ENCODE results near the gene PPP2R2B.

PPP2R2B gene

DNA sequence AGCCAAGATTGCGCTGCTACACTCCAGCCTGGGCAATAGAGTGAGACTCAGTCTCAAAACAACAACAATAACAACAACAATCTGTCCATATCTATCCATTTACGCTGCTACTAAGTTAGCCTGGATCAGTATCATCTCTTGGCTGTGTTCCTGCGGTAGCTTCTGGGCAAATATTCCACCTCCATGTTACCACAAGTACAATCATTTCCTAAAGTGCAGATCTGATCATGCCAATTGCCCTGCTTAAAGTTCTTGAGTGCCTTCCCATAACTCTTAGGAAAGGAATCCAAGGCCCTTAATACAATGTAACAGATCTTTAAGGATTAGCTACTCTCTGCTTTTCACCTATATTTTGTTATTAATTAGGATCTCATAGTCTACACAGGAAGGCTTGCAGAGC lies 15.4 kb upstream of the PPP2R2B start:
- Histone ChIP-seq H3K36me3 (ENCODE audit: control insufficient read depth, insufficient read depth, low read length) (no peaks in the 10 kb centered on the region), H3K4me3 (ENCODE audit: low read depth, low read length) (no peak overlapping the region), H3K79me2 (no peaks in the 10 kb centered on the region), H3K27me3 (ENCODE audit: control insufficient read depth, insufficient read depth, low read length) (no peaks in the 10 kb centered on the region), H3K4me1 (no peaks in the 10 kb centered on the region), H2AFZ (no peak overlapping the region), H3K9me3 (ENCODE audit: control insufficient read depth, low read length) (no peaks in the 10 kb centered on the region), H3K9ac (no peak overlapping the region), H3K27ac (no peak overlapping the region), H3K4me2 (ENCODE audit: low read length) (no peak overlapping the region)
- TF ChIP-seq, protein P1, sequence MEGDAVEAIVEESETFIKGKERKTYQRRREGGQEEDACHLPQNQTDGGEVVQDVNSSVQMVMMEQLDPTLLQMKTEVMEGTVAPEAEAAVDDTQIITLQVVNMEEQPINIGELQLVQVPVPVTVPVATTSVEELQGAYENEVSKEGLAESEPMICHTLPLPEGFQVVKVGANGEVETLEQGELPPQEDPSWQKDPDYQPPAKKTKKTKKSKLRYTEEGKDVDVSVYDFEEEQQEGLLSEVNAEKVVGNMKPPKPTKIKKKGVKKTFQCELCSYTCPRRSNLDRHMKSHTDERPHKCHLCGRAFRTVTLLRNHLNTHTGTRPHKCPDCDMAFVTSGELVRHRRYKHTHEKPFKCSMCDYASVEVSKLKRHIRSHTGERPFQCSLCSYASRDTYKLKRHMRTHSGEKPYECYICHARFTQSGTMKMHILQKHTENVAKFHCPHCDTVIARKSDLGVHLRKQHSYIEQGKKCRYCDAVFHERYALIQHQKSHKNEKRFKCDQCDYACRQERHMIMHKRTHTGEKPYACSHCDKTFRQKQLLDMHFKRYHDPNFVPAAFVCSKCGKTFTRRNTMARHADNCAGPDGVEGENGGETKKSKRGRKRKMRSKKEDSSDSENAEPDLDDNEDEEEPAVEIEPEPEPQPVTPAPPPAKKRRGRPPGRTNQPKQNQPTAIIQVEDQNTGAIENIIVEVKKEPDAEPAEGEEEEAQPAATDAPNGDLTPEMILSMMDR (IDR thresholded peaks at IDR 0.05): no peak

DNA sequence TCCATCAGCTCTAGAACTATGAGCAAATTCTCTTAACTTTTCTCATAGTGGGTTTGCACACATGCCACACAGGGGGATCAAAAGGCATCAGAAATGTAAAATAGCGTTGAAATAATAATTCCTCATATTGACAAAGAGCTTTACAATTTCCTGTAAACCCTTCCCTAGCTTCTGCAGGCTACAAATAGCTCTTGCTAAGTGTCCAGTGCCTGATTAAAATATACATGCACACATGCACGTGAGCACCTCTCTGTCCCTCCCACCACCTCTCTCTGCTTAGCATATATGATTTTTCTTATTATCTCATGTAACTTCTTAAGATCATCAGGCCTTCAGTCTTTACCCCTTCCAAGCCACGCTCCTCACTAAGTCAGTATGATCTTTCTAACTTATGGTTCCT lies 13.7 kb upstream of the PPP2R2B start:
- TF ChIP-seq, protein P1 (IDR thresholded peaks at IDR 0.05): no peak
- Histone ChIP-seq H3K27me3 (ENCODE audit: control insufficient read depth, insufficient read depth, low read length) (no peaks in the 10 kb centered on the region), H3K9me3 (ENCODE audit: control insufficient read depth, low read length) (no peaks in the 10 kb centered on the region), H2AFZ (no peak overlapping the region), H3K79me2 (no peaks in the 10 kb centered on the region), H3K4me1 (no peaks in the 10 kb centered on the region), H3K36me3 (ENCODE audit: control insufficient read depth, insufficient read depth, low read length) (no peaks in the 10 kb centered on the region), H3K4me2 (ENCODE audit: low read length) (no peak overlapping the region), H3K9ac (no peak overlapping the region), H3K27ac (no peak overlapping the region), H3K4me3 (ENCODE audit: low read depth, low read length) (no peak overlapping the region)

DNA sequence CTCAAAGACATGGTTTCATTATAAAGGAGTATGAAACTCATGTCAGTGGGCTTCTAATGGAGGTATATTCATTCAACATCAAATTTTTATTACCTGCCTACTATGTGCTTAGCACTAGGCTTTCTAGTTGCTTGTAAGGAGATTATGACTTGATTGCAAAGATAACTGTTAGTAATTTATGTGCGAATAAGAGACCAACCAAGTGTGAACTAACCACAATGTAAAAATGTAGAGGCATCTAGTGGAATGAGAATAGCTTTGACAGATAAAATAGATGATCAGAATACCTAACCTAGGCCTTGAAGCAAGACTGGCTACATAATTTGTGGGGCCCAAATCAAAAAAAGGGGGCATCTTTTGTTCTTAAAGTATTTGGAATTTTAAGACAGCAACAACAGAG lies 13.0 kb upstream of the PPP2R2B start:
- no peaks in the 10 kb centered on the region for H3K9me3 ChIP-seq (ENCODE audit: control insufficient read depth, low read length)
- no peaks in the 10 kb centered on the region for H3K27me3 ChIP-seq (ENCODE audit: control insufficient read depth, insufficient read depth, low read length)
- H3K27ac ChIP-seq: no peak overlapping the region
- H3K36me3 ChIP-seq (ENCODE audit: control insufficient read depth, insufficient read depth, low read length): no peaks in the 10 kb centered on the region
- H3K4me1 ChIP-seq: no peaks in the 10 kb centered on the region
- no peak overlapping the region for H3K9ac ChIP-seq
- TF ChIP-seq, protein P1 (IDR thresholded peaks at IDR 0.05): no peak
- H3K4me2 ChIP-seq (ENCODE audit: low read length): no peak overlapping the region
- H2AFZ ChIP-seq: no peak overlapping the region
- no peak overlapping the region for H3K4me3 ChIP-seq (ENCODE audit: low read depth, low read length)
- H3K79me2 ChIP-seq: no peaks in the 10 kb centered on the region

DNA sequence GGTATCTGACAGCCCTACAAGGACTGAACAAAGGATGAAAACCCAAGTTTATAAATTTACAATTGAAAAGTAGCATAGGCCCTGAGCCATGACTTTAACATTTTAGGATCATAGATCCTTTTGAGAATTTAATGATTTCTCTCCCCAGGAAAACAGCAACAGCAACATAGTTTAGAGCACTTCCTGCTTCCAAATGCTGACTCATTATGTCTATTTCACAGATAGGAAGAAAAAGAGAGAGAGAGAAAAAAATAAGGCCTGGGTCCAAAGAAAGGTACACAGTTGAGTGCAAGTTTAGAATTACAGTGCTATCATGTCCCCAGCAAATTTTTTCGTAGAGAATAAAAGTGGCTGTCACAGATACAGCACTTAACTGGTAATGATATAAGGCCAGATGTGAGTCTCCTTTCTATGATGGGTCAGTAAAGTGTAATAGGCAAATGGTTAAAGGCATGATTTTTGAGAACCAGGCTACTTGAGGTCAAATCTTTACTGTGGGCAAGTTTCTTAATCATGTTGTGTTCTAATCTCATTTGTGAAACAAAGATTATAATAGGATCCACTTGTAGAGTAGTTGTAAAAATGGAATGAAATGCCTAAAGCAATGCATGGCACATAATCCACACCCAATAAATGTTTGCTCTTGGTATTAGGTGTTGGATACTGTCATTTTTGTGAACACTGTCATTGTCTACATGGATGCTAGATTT lies 12.3 kb upstream of the PPP2R2B start:
- H3K27me3 ChIP-seq (ENCODE audit: control insufficient read depth, insufficient read depth, low read length): no peaks in the 10 kb centered on the region
- TF ChIP-seq, protein P1 (IDR thresholded peaks at IDR 0.05): no peak
- H3K4me3 ChIP-seq (ENCODE audit: low read depth, low read length): no peak overlapping the region
- H3K9me3 ChIP-seq (ENCODE audit: control insufficient read depth, low read length): no peaks in the 10 kb centered on the region
- H3K79me2 ChIP-seq: no peaks in the 10 kb centered on the region
- peak overlapping the region; percentile 17 for H2AFZ ChIP-seq
- no peaks in the 10 kb centered on the region for H3K4me1 ChIP-seq
- no peak overlapping the region for H3K9ac ChIP-seq
- no peaks in the 10 kb centered on the region for H3K36me3 ChIP-seq (ENCODE audit: control insufficient read depth, insufficient read depth, low read length)
- H3K27ac ChIP-seq: no peak overlapping the region
- H3K4me2 ChIP-seq (ENCODE audit: low read length): no peak overlapping the region

DNA sequence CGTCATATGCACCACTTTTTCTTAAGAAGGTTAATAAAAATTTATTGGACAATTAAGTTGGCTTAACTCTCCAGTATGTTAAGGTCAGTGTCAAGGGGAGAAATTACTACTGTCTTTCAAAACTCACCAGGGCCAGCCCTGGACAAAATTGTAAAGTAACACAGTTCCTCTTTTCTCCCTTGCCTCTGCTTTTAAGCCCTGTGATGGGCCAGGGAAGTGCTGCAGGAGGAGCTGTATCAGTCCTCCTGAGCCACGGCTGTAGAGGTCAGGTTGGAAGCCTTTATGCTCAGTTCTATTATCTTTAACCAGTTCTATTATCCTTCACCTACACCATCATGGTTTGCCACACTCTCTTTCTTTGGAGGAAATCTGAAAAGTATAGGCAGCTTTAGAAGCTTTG lies 11.5 kb upstream of the PPP2R2B start:
- Histone ChIP-seq H3K9ac (no peak overlapping the region), H3K4me1 (no peaks in the 10 kb centered on the region), H3K36me3 (ENCODE audit: control insufficient read depth, insufficient read depth, low read length) (no peaks in the 10 kb centered on the region), H3K79me2 (no peaks in the 10 kb centered on the region), H3K9me3 (ENCODE audit: control insufficient read depth, low read length) (no peaks in the 10 kb centered on the region), H3K4me2 (ENCODE audit: low read length) (no peak overlapping the region), H3K27ac (no peak overlapping the region), H2AFZ (no peak overlapping the region), H3K4me3 (ENCODE audit: low read depth, low read length) (no peak overlapping the region), H3K27me3 (ENCODE audit: control insufficient read depth, insufficient read depth, low read length) (no peaks in the 10 kb centered on the region)
- TF ChIP-seq, protein P1 (IDR thresholded peaks at IDR 0.05): no peak

Data from parathyroid adenoma (tissue), 2 donors.